Cerebellar cortex (tissue), 1 donor: ENCODE results near the gene PAPPA.

Source experiments
- DNase-seq: peaks from one replicate; pipeline ENCODE4 v3.0.0-alpha.2; 2015; ENCODE audit warnings: low spot score

Gene PAPPA

GRCh38 chr9:116153765-116154333, at the start of gene PAPPA:
PAPPA (plus strand) TSS chr9:116153791; CDS start chr9:116154173, 382 bp downstream.
- no peak for DNase-seq

- no peak for DNase-seq
Measured at GRCh38 chr9:116103976-116104820, 49.4 kb upstream of the PAPPA start.

- DNase-seq = no peak
Measured at GRCh38 chr9:116112236-116112635, 41.4 kb upstream of the PAPPA start.

- no peak for DNase-seq
Measured at GRCh38 chr9:116115761-116116353, 37.7 kb upstream of the PAPPA start.

GRCh38 chr9:116116393-116116792, 37.2 kb upstream of the PAPPA start:
- no peak for DNase-seq

- no peak for DNase-seq
Measured at GRCh38 chr9:116123171-116123570, 30.4 kb upstream of the PAPPA start.

- DNase-seq = no peak
Measured at GRCh38 chr9:116124472-116125040, 29.0 kb upstream of the PAPPA start.

- DNase-seq = no peak
Measured at GRCh38 chr9:116133163-116133562, 20.4 kb upstream of the PAPPA start.

GRCh38 chr9:116134975-116135374, 18.6 kb upstream of the PAPPA start:
- DNase-seq = no peak

- no peak for DNase-seq
Measured at GRCh38 chr9:116137010-116137409, 16.6 kb upstream of the PAPPA start.

- no peak for DNase-seq
Measured at GRCh38 chr9:116137581-116137980, 16.0 kb upstream of the PAPPA start.

- no peak for DNase-seq
Measured at GRCh38 chr9:116141864-116142561, 11.6 kb upstream of the PAPPA start.

- DNase-seq = no peak
Measured at GRCh38 chr9:116142706-116143492, 10.7 kb upstream of the PAPPA start.

- no peak for DNase-seq
Measured at GRCh38 chr9:116144038-116144437, 9.6 kb upstream of the PAPPA start.

- no peak for DNase-seq
Measured at GRCh38 chr9:116144555-116144954, 9.0 kb upstream of the PAPPA start.

- DNase-seq = no peak
Measured at GRCh38 chr9:116145036-116145435, 8.6 kb upstream of the PAPPA start.

GRCh38 chr9:116147821-116148220, 5.8 kb upstream of the PAPPA start:
- no peak for DNase-seq

- peak; percentile 33 for DNase-seq
Measured at GRCh38 chr9:116149844-116150243, 3.7 kb upstream of the PAPPA start.

- DNase-seq = no peak
Measured at GRCh38 chr9:116151199-116151598, 2.4 kb upstream of the PAPPA start.

GRCh38 chr9:116151966-116152381, 1.6 kb upstream of the PAPPA start:
- no peak for DNase-seq

GRCh38 chr9:116152390-116152789, 1.2 kb upstream of the PAPPA start:
- peak; percentile 39 for DNase-seq
